Activated CD8-positive, alpha-beta memory T cell treated with anti-CD3 and anti-CD28 coated beads, Interleukin-2, amount 50 U/mL, for 4 hours (primary cell): ENCODE results near the gene GIPR.
"Not testable (repeated sequence)": the region's sequence is repeated elsewhere in the genome, so short reads cannot be mapped to it uniquely, and the experiment has no call there.

Experiments
- DNase-seq: peaks from one replicate; pipeline ENCODE4 v3.0.0-alpha.2; 2020

Gene GIPR

GRCh38 chr19:45646345-45646698 is 21.7 kb upstream of the GIPR start:
- DNase-seq = no peak

DNA sequence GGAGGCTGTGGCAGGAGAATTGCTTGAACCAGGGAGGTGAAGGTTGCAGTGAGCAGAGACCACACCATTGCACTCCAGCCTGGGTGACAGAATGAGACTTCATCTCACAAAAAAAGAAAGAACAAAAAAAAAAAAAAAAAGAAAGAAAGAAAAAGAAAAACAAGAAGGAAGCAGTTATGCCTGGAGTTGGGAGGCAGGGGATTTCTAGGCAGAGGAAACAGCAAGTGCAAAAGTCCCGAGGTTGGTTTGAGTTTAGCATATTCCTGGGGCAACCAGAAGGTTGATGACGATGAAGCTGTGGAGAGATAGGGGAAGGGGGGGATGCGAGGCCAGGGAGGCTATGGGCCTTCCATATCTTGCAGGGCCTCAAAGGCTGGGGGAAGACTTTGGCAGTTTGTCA is 17.3 kb upstream of the GIPR start:
- no peak for DNase-seq

DNA sequence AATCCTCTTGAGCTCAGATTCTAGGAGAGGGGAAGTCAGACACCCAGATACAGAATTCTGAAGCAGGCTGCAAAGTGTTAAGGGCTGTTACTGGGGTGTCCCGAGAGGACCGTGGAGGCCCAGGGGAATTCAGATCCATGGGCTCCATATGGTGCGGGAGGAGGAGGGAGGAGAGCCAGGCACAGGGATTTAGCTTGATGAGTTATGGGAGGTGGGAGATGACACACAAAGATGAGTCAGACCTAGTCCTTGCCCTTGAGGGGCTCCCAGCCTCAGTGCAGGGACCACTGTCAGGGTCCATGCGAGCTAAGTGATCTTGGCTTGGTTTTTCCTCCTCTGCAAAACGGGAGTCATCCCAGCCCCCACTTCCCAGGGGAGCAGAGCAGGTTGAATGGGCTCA is 14.4 kb upstream of the GIPR start:
- DNase-seq = no peak

- no peak for DNase-seq
These were observed 12.9 kb upstream of the GIPR start for GRCh38 chr19:45655073-45655472.

DNA sequence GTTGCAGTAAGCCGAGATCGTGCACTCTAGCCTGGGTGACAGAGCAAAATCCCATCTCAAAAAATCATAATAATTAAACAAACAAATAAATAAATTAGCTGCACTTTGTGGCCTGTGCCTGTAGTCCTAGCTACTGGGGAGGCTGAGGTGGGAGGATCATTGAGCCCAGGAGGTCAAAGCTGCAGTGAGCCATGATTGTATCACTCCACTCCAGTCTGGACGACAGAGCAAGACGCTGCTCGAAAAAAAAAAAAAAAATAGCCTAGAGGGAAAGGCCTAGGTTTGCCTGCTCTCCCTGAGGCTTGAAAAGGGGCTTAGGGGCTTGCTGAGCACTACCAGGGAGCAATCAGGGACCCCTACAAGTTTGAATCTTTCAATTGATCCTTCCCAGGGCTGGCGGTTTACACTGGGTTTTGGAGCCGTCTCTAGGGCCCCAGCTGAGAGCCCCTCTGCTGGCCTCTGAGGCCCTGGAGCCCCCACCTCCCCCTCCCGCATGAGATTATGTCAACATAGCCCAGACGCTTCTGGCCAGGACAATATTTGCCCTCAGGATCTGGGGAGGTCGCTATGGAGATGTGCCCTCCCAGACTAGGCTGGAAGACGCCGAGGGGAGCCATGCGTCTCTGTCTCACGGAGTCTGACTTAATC is 10.4 kb upstream of the GIPR start:
- DNase-seq = no peak

GRCh38 chr19:45659096-45659729 is 8.8 kb upstream of the GIPR start:
- DNase-seq = no peak

DNA sequence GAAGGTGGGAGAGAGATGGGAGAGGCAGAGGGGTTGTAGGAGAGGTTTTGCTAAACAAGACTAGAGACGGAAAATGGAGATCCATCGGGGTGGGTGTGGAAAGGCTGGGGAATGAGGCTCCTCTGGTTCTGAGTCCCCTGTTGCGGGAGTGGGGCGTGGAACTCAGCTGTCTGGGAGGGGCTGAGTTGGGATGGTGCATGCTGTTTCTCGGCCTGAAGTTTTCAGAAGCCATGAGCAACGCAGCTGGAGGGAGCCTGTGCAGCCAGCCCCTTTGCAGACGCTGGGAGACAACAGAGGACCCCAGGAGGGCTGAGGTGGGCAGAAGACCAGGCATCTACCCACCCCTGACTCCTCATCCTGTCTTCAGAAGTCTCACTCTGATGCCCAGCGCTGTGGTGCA is 7.4 kb upstream of the GIPR start:
- DNase-seq = no peak

- no peak for DNase-seq
These were observed 4.2 kb upstream of the GIPR start for GRCh38 chr19:45663800-45664199.

DNA sequence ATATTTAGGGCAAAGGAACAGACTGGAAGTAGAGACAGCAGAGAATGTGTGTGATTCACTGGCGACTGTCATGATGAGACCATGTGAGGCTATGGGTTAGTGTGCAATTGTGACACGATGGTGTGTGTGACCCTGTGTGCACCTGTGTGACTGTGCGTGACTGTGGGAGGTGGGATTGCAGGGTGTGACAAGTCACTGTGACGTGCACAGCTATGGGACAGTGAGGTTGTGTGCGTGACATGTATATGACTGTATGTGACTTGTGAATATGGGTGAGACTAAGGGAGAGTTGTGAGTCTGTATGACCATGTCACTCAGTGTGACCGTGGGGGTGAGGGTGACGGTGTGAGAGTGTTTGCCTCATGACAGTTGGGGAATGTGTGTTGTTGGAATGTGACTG is 3.4 kb upstream of the GIPR start:
- no peak for DNase-seq

DNA sequence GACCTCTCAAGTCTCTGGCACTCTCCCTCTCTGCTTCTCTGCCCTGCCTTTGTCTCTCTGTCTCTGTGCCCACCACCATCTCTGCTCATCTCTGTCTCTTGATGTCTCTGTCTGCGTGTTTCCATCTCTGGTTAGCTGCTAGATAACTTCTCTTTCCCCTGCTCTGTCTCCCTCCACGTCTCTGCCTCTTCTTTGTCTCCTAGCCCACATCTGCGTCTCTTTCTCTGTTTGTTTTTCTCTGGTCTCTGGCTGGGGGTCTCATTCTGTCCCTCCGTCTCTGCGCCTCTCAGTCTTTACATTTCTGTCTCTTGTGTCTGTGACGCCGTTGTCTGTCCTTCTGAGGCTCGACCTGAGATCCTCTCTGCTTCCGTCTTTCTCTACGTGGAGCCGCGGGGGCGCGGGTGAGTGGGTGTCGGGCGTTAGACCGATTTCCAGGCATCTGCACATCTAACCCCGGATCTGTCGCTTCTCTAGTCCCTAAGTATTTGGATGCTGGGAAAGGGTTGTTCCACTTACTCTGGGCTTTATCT is 386 bp downstream of the GIPR start:
- peak; percentile 56 for DNase-seq

DNA sequence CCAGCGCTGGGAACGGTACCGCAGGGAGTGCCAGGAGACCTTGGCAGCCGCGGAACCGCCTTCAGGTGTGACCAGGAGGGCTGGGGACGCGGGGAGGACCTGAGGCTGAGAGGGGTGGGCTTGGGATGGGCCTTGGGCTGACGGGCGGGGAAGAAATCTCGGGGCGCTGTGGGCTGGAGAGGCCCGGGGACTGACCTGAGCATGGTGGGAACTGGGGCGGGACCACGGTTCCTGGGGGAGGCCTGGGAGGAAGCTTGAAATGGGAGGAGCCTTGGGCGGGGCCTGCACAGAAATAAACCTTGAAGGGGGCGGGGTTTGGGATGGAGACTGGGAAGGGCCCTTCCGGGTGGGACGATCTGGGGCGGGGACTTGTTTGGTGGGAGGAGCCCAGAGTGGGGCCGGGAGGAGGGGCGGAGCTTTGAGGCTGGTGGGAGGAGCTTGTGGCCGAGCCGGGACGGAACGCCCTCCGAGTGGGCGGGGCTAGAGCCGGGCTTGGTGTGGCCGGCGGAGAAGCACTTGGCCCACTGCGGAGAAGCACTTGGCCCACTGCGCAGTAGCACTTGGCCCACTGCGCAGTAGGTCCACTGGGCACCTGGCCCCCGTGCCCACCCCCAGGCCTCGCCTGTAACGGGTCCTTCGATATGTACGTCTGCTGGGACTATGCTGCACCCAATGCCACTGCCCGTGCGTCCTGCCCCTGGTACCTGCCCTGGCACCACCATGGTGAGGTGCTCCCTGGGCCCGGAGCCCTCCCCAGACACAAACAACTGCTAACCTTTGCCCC is 2.8 kb downstream of the GIPR start:
- peak; percentile 44 for DNase-seq

DNA sequence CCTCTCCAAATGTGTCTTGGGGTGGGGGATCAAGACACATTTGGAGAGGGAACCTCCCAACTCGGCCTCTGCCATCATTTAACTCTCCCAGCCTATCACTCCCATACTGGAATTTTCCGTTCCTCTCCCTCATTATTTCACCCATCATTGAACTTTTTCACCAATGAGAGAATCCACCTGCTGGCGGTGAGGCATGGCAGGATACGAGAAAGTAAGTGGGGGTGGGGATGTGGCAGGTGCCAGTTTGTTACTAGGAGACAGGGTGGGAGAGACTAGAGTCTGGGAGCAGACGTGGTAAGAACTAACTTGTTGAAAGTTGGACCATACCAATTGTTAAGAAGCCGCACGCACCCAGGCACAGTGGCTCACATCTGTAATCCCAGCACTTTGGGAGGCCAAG is 6.9 kb downstream of the GIPR start:
- DNase-seq = no peak

DNA sequence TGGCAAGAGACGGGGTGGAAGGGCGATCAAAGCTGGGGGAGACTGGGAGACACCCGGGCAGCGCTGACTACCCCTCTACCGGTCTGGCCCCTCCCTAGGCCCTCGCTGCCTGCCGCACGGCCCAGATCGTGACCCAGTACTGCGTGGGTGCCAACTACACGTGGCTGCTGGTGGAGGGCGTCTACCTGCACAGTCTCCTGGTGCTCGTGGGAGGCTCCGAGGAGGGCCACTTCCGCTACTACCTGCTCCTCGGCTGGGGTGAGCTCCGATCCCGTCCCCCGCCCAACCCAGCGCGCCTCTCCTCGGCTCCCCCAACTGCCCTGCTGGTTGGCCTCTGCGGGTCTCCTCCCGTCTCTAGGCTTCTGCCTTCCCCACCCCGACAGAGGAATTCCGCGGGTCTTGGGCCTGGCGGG is 8.8 kb downstream of the GIPR start:
- DNase-seq = peak; percentile 78

- DNase-seq = peak; percentile 82
These were observed 9.6 kb downstream of the GIPR start for GRCh38 chr19:45677351-45678230.

- DNase-seq = peak; percentile 85
These were observed 13.5 kb downstream of the GIPR start for GRCh38 chr19:45681391-45682015.

GRCh38 chr19:45682117-45682516 is 14.1 kb downstream of the GIPR start:
- DNase-seq = no peak

GRCh38 chr19:45682908-45683307 is 14.9 kb downstream of the GIPR start:
- no peak for DNase-seq

- not testable (repeated sequence) for DNase-seq
These were observed 17.0 kb downstream of the GIPR start for GRCh38 chr19:45685045-45685444.

DNA sequence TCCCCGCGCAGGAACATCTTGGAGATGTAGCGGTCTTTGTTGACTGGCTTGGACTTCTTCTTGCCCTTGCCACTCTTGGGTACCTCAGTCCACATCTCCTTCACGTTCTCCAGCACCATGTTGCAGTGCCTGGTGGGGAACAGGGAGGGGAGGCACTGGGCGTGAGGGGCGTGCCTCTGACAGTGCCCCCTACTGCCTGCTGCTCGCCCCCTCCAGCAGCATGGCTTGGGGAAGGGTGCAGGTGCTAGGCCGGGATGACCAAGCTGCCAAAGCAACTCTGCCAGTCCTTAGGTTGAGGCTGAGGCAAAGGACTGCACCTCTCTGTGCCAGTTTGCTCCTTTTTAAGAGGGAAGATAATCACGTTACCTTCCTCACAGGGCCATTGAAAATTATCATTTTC is 19.6 kb downstream of the GIPR start:
- no peak for DNase-seq

DNA sequence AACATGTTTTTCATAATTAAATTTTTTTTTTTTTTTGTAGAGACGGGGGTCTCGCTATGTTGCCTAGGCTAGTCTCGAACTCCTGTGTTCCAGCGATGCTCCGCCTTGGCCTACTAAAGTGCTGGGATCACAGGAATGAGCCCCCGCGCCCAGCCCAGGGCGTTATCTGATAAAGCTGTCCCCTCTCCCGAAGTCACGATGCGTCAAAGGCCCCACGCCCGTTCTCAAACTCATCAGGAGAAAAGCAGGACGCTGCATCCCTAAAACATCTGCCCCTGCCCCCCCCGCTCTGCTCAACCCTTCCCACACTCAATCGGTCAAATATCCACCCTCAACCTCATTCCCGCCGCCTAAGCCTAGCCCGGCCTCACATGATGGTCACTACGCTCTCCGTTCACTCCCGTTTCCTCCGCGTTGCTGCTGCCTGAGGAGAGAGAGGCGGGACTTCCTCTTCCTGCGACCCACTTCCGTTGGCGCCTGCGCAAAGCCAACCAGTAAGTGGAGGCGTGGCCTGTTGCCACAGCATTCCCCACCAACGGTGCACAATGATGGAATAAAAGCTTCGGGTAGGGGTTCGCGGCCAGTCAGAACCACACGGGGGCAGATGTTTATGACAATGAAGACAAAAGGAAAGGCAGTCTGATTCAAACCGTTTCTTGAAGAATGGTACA is 23.6 kb downstream of the GIPR start, which contains the start of gene SNRPD2:
Gene SNRPD2, minus strand, starts transcription at position 438 of the 671 bp plus-strand sequence. Its CDS starts 65 bp downstream, at position 373.
- peak; percentile 87 for DNase-seq

DNA sequence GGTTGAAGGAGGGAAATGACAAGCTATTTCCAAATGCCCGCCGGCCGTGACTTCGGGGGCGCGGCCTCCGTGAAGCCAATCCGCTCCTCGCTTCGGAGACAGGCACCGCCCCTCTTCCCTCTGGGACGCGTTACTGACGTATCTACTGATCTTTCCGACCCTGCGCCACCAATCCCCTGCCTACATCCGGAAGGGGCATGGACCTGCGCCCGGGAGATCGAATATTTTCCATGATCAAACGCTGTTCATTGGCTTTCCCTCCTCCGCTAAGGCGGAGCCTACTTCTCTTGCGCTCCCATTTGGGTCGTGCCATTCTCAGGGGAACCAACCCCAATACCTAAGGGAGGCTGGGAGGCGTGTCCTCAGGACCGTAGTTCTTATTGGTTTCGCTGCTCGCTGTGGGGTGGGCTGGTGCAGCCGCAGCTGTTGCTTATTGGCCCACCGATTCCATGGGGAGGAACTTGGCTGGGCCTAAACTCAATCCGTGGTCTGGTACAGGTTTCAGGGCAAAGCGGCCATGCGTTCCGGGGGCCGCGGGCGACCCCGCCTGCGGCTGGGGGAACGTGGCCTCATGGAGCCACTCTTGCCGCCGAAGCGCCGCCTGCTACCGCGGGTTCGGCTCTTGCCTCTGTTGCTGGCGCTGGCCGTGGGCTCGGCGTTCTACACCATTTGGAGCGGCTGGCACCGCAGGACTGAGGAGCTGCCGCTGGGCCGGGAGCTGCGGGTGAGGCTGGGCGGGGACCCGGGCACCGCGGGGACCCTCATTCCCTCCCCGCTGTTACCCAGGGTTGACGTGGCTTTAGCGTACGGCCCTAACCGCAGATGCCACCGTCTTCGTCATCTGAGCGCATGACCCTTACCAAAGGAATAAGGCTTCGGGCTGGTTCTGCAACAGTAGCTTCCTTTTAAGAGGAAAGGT is 24.4 kb downstream of the GIPR start, which contains the start of gene QPCTL:
Gene QPCTL, plus strand, starts transcription at position 480 of the 919 bp plus-strand sequence. Its CDS starts 38 bp downstream, at position 518.
- peak; percentile 94 for DNase-seq
